Liver (tissue), 9 donors: Measurements from ENCODE around the gene SYNGR1. TPM values are rescaled to one million over a fixed set of nuclear protein-coding genes. Genes with fewer than 3 reads are reported as not detected.

Experiments
- DNase-seq: peaks from one replicate; pipeline ENCODE4 v3.0.0-alpha.2; 2017; ENCODE audit warnings: low spot score
- H3K27ac ChIP-seq, 2 donors: one replicate each; pipeline ENCODE4 v1.7.0; 2013; ENCODE audit warnings: inconsistent platforms in 2 of 2, low read length in 2 of 2, control low read depth in 1 of 2, low read depth in 1 of 2, mild to moderate bottlenecking in 1 of 2
- H3K27me3 ChIP-seq, 4 donors: one replicate each; pipeline versions ENCODE4 v1.6.1 to v1.7.0; 2013; ENCODE audit warnings: low read length in 3 of 4, inconsistent platforms in 1 of 4, mild to moderate bottlenecking in 1 of 4, moderate library complexity in 1 of 4; ENCODE audit not compliant: control insufficient read depth in 4 of 4, insufficient read depth in 4 of 4
- H3K36me3 ChIP-seq, 4 donors: one replicate each; pipeline versions ENCODE4 v1.6.1 to v1.7.0; 2013; ENCODE audit warnings: low read length in 3 of 4, mild to moderate bottlenecking in 3 of 4, low read depth in 1 of 4, moderate library complexity in 1 of 4; ENCODE audit not compliant: control insufficient read depth in 4 of 4, insufficient read depth in 3 of 4
- H3K4me1 ChIP-seq, 4 donors: one replicate each; pipeline versions ENCODE4 v1.6.1 to v1.7.0; 2013; ENCODE audit warnings: low read length in 3 of 4, mild to moderate bottlenecking in 3 of 4, moderate library complexity in 1 of 4; ENCODE audit not compliant: control insufficient read depth in 4 of 4, insufficient read depth in 4 of 4
- H3K4me3 ChIP-seq, 3 donors: one replicate each; pipeline versions ENCODE4 v1.6.1 to v1.7.0; 2013; ENCODE audit warnings: low read length in 3 of 3, control low read depth in 1 of 3, low read depth in 1 of 3, mild to moderate bottlenecking in 1 of 3
- H3K9ac ChIP-seq, 2 donors: one replicate each; pipeline ENCODE4 v1.7.0; 2013; ENCODE audit warnings: low read length in 2 of 2, mild to moderate bottlenecking in 2 of 2, moderate library complexity in 2 of 2, control low read depth in 1 of 2, low read depth in 1 of 2
- H3K9me3 ChIP-seq, 4 donors: one replicate each; pipeline versions ENCODE4 v1.6.1 to v1.7.0; 2013; ENCODE audit warnings: low read length in 3 of 4; ENCODE audit not compliant: control insufficient read depth in 4 of 4
- EGR1 ChIP-seq, 2 donors: IDR thresholded peaks; 2 replicates each; pipeline ENCODE4 v1.6.1; 2016 to 2018; ENCODE audit warnings: antibody characterized with exemption in 2 of 2, low read depth in 2 of 2
- FOXA1 ChIP-seq: IDR thresholded peaks from 2 replicates; pipeline ENCODE4 v1.6.1; 2016; ENCODE audit warnings: antibody characterized with exemption
- FOXA2 ChIP-seq: IDR thresholded peaks from 2 replicates; pipeline ENCODE4 v1.6.1; 2016; ENCODE audit warnings: antibody characterized with exemption
- GABPA ChIP-seq, 2 donors: IDR thresholded peaks in 1 of 2; conservative IDR thresholded peaks in 1 of 2; 2 replicates each; pipeline ENCODE4 v1.6.1; 2016; ENCODE audit warnings: antibody characterized with exemption in 2 of 2, mild to moderate bottlenecking in 1 of 2, moderate library complexity in 1 of 2
- HNF4A ChIP-seq, 2 donors: conservative IDR thresholded peaks; 2 replicates each; pipeline ENCODE4 v1.6.1; 2016; ENCODE audit warnings: antibody characterized with exemption in 2 of 2, mild to moderate bottlenecking in 2 of 2
- HNF4G ChIP-seq: IDR thresholded peaks from 2 replicates; pipeline ENCODE4 v1.6.1; 2016; ENCODE audit warnings: antibody characterized with exemption
- JUND ChIP-seq, 2 donors: IDR thresholded peaks; 2 replicates each; pipeline ENCODE4 v1.6.1; 2016; ENCODE audit warnings: antibody characterized with exemption in 2 of 2
- NR2F2 ChIP-seq: IDR thresholded peaks from 2 replicates; pipeline ENCODE4 v1.6.1; 2016; ENCODE audit warnings: antibody characterized with exemption
- RAD21 ChIP-seq, 2 donors: IDR thresholded peaks; 2 replicates each; pipeline ENCODE4 v1.6.1; 2016; ENCODE audit warnings: antibody characterized with exemption in 2 of 2, mild to moderate bottlenecking in 2 of 2
- RXRA ChIP-seq, 2 donors: IDR thresholded peaks; 2 replicates each; pipeline ENCODE4 v1.6.1; 2017 to 2018; ENCODE audit warnings: antibody characterized with exemption in 2 of 2, mild to moderate bottlenecking in 1 of 2
- SP1 ChIP-seq: IDR thresholded peaks from 2 replicates; pipeline ENCODE4 v1.6.1; 2018; ENCODE audit warnings: antibody characterized with exemption, mild to moderate bottlenecking
- TAF1 ChIP-seq: conservative IDR thresholded peaks from 2 replicates; pipeline ENCODE4 v1.6.1; 2016; ENCODE audit warnings: antibody characterized with exemption, mild to moderate bottlenecking
- YY1 ChIP-seq: IDR thresholded peaks from 2 replicates; pipeline ENCODE4 v1.6.1; 2016; ENCODE audit warnings: antibody characterized with exemption, mild to moderate bottlenecking
- WGBS: extraction: QIAGEN DNeasy Blood & Tissue Kit; methylation state at CpG from one replicate; pipeline ENCODE4 v1.1.7; 2013; 5-methylcytosine and 5-hydroxymethylcytosine counted together
- polyA plus RNA-seq, 2 donors: library from polyadenylated mRNA; stranded (reverse) in 1 of 2; unstranded in 1 of 2; fragments of 200-250 nt in 1 of 2; fragments of >200 nt in 1 of 2; fragmentation: Nextera tagmentation in 1 of 2; extraction: Ambion mirVana in 1 of 2; gene quantifications; one replicate each; pipeline versions ENCODE4 v1.2.1 to v1.2.3, GENCODE V29; 2013 to 2015
- total RNA-seq, 2 donors: library from RNA; depleted of rRNA; stranded (reverse); fragments of >200 nt; gene quantifications; one replicate each; pipeline ENCODE4 v1.2.3, GENCODE V29; 2014
- TF ChIP-seq, protein P1 (sequence below): IDR thresholded peaks from 2 replicates; pipeline ENCODE4 v1.6.1; 2016; ENCODE audit warnings: antibody characterized with exemption, mild to moderate bottlenecking
- TF ChIP-seq, protein P2 (sequence below): IDR thresholded peaks from 2 replicates; pipeline ENCODE4 v1.6.1; 2016; ENCODE audit warnings: antibody characterized with exemption
- TF ChIP-seq, protein P3 (sequence below): IDR thresholded peaks from 2 replicates; pipeline ENCODE4 v1.6.1; 2016; ENCODE audit warnings: antibody characterized with exemption
- TF ChIP-seq, protein P4 (sequence below): fragments of 150-350 bp; IDR thresholded peaks from 2 replicates; pipeline ENCODE4 v1.5.1; 2017; ENCODE audit warnings: improper control_type of control experiment, low read depth, low read length; ENCODE audit not compliant: missing input control
- TF ChIP-seq, protein P5 (sequence below): IDR thresholded peaks from 2 replicates; pipeline ENCODE4 v1.6.1; 2016; ENCODE audit warnings: antibody characterized with exemption
- donor health status: healthy.
- donor health status: healthy.
- donor health status: healthy.
- donor health status: healthy.
- donor health status: healthy.

The SYNGR1 gene
- total and polyA plus RNA-seq, 4 donors: 1.8 to 21.9 (median 5.2) TPM

DNA sequence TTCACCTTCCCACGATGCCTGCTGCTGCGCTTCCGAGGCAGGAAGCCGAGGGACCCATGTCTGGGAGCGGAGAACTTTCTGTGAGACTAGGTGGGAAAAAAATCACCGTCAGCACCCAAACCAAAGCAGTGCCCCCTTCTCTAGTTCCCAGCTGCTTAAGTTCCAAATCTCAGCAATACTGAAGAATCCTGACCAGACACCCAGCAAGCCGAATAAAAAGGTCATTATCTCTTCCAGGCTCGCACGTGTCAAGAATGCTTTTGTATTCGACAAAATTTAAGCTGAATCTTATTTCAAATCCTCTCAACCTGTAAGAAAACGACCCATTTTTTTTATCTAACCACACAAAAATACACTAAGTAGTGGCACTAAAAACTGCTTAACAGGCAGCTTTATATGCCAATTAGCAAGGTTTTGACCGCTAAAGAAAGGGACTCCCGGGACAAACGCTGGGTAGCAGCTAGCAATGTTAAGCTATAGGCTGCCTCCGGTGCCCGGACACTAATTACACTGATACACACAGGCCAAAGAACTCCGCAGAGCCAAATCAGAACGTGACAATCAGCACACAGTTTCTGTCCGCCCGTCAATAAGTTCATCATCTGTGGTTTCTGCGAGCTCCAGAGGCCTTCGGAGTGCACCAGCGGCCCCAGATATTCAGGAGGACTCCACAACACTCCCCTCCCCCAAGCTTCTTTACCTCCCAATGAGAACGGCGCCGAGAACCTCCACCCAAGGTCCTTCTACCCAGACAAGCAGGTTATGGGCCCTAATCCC, 31.1 kb upstream of the SYNGR1 start:
- H3K36me3 ChIP-seq: peaks cover 24 to 34% (median 26%) of the 10 kb centered on the region in 4 donors
- H3K9ac ChIP-seq: peak overlapping the region; percentile 88 to 100
- H3K9me3 ChIP-seq: no peaks in the 10 kb centered on the region
- DNase-seq: no peak
- peak overlapping the region; percentile 96 to 100 for H3K27ac ChIP-seq
- peak overlapping the region; percentile 77 to 97 (median 96) for H3K4me3 ChIP-seq
- H3K4me1 ChIP-seq: peaks cover 4 to 48% (median 44%) of the 10 kb centered on the region in 4 donors
- TF ChIP-seq JUND (IDR thresholded peaks at IDR 0.05) (peak in 1 of 2 donors; percentile 4), RAD21 (IDR thresholded peaks at IDR 0.05) (no peak)
- TF ChIP-seq, protein P1, sequence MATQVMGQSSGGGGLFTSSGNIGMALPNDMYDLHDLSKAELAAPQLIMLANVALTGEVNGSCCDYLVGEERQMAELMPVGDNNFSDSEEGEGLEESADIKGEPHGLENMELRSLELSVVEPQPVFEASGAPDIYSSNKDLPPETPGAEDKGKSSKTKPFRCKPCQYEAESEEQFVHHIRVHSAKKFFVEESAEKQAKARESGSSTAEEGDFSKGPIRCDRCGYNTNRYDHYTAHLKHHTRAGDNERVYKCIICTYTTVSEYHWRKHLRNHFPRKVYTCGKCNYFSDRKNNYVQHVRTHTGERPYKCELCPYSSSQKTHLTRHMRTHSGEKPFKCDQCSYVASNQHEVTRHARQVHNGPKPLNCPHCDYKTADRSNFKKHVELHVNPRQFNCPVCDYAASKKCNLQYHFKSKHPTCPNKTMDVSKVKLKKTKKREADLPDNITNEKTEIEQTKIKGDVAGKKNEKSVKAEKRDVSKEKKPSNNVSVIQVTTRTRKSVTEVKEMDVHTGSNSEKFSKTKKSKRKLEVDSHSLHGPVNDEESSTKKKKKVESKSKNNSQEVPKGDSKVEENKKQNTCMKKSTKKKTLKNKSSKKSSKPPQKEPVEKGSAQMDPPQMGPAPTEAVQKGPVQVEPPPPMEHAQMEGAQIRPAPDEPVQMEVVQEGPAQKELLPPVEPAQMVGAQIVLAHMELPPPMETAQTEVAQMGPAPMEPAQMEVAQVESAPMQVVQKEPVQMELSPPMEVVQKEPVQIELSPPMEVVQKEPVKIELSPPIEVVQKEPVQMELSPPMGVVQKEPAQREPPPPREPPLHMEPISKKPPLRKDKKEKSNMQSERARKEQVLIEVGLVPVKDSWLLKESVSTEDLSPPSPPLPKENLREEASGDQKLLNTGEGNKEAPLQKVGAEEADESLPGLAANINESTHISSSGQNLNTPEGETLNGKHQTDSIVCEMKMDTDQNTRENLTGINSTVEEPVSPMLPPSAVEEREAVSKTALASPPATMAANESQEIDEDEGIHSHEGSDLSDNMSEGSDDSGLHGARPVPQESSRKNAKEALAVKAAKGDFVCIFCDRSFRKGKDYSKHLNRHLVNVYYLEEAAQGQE: peak; percentile 3
- 2% methylated on average over 26 of the region's 26 CpGs for WGBS
- H3K27me3 ChIP-seq: no peaks in the 10 kb centered on the region

DNA sequence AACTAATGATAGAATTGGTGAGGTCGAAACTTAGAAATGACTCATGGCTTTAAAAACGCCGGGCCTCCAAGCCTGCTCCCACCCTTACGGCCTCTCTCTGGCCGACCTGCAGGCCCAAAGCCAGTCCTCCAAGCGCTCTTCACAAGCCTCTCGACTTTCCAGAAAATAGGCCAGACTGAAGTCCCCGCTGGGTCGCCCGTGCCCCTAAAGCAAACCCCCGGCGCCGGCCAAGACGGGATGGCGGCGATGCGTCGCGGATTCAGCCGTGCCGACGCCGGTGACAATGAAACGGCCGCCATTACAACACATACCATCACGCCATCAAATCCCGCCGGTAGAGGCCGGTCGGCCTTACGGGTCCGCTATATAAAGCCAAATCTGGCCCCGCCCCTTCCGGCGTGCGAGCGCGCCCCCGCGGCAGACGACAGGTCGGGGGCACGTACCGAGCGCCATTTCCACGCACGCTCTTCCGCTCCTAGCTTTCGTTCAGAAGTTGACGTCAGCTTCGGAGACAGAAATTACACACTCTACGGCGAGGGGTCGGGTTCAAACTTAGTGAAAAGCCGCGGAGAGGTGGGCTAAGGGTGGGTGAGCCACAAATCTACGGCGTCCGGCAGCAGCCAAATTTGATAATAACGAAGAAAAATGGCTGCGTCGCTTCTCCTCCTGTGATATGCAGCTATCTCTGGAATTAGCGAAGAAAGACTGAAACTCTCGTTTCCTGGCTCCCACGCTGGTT, 30.3 kb upstream of the SYNGR1 start, which contains the start of gene RPL3:
TSS of gene RPL3 (minus strand) at position 340 of the 739 bp plus-strand sequence. CDS start at position 314, 26 bp downstream.
- H3K9ac ChIP-seq: peak within 1 kb of the TSS; percentile 89 to 100
- TF ChIP-seq EGR1 (IDR thresholded peaks at IDR 0.05; ENCODE audit: low read depth in 2 of 2) (peak; percentile 78 to 95), HNF4G (peak; percentile 13), YY1 (peak; percentile 99), RXRA (IDR thresholded peaks at IDR 0.05) (peak; percentile 49 to 65), RAD21 (IDR thresholded peaks at IDR 0.05) (no peak), NR2F2 (peak; percentile 78), TAF1 (peak; percentile 99), FOXA2 (peak; percentile 47), FOXA1 (peak; percentile 77), SP1 (peak; percentile 91), HNF4A (conservative IDR thresholded peaks at IDR 0.05) (peak; percentile 23 to 42), JUND (IDR thresholded peaks at IDR 0.05) (peak; percentile 79 to 96), GABPA (IDR thresholded peaks at IDR 0.05 in 1 of 2, conservative IDR thresholded peaks at IDR 0.05 in 1 of 2) (peak; percentile 73 to 93)
- TF ChIP-seq, protein P2, sequence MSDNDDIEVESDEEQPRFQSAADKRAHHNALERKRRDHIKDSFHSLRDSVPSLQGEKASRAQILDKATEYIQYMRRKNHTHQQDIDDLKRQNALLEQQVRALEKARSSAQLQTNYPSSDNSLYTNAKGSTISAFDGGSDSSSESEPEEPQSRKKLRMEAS: peak; percentile 81
- TF ChIP-seq, protein P3, sequence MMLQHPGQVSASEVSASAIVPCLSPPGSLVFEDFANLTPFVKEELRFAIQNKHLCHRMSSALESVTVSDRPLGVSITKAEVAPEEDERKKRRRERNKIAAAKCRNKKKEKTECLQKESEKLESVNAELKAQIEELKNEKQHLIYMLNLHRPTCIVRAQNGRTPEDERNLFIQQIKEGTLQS: peak; percentile 41
- TF ChIP-seq, protein P1: peak; percentile 97
- TF ChIP-seq, protein P4, sequence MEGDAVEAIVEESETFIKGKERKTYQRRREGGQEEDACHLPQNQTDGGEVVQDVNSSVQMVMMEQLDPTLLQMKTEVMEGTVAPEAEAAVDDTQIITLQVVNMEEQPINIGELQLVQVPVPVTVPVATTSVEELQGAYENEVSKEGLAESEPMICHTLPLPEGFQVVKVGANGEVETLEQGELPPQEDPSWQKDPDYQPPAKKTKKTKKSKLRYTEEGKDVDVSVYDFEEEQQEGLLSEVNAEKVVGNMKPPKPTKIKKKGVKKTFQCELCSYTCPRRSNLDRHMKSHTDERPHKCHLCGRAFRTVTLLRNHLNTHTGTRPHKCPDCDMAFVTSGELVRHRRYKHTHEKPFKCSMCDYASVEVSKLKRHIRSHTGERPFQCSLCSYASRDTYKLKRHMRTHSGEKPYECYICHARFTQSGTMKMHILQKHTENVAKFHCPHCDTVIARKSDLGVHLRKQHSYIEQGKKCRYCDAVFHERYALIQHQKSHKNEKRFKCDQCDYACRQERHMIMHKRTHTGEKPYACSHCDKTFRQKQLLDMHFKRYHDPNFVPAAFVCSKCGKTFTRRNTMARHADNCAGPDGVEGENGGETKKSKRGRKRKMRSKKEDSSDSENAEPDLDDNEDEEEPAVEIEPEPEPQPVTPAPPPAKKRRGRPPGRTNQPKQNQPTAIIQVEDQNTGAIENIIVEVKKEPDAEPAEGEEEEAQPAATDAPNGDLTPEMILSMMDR: no peak
- TF ChIP-seq, protein P5, sequence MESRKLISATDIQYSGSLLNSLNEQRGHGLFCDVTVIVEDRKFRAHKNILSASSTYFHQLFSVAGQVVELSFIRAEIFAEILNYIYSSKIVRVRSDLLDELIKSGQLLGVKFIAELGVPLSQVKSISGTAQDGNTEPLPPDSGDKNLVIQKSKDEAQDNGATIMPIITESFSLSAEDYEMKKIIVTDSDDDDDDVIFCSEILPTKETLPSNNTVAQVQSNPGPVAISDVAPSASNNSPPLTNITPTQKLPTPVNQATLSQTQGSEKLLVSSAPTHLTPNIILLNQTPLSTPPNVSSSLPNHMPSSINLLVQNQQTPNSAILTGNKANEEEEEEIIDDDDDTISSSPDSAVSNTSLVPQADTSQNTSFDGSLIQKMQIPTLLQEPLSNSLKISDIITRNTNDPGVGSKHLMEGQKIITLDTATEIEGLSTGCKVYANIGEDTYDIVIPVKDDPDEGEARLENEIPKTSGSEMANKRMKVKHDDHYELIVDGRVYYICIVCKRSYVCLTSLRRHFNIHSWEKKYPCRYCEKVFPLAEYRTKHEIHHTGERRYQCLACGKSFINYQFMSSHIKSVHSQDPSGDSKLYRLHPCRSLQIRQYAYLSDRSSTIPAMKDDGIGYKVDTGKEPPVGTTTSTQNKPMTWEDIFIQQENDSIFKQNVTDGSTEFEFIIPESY: peak; percentile 97
- peaks cover 16 to 26% (median 19%) of the 10 kb centered on the region in 4 donors for H3K36me3 ChIP-seq
- WGBS: under 1% methylated on average over 65 of the region's 65 CpGs
- H3K27ac ChIP-seq: peak within 1 kb of the TSS; percentile 96 to 100
- H3K4me1 ChIP-seq: peaks cover 4 to 40% (median 37%) of the 10 kb centered on the region in 4 donors
- H3K9me3 ChIP-seq: no peaks in the 10 kb centered on the region
- H3K4me3 ChIP-seq: peak within 1 kb of the TSS; percentile 77 to 97 (median 96)
- no peaks in the 10 kb centered on the region for H3K27me3 ChIP-seq
- DNase-seq: peak; percentile 98
